Karpas-422 (cell line): ENCODE data around the gene SLC25A21. TPM values are rescaled to one million over a fixed set of nuclear protein-coding genes. Genes with fewer than 3 reads are reported as not detected.

Experiments
- DNase-seq: peaks from one replicate; pipeline ENCODE4 v3.0.0-alpha.2; 2015
- H2AFZ ChIP-seq: fragments of 200-600 bp; sonication (generic); 2 replicates; pipeline ENCODE4 v1.6.1; 2014; ENCODE audit warnings: antibody characterized with exemption, low read length, mixed read lengths
- H3K27ac ChIP-seq: fragments of 200-600 bp; sonication (generic); 2 replicates; pipeline ENCODE4 v1.5.1; 2014; ENCODE audit warnings: mild to moderate bottlenecking, low read length, moderate library complexity
- H3K27me3 ChIP-seq: fragments of 200-600 bp; sonication (generic); 2 replicates; pipeline ENCODE4 v1.6.1; 2014; ENCODE audit warnings: low read length, mixed read lengths
- H3K36me3 ChIP-seq: fragments of 200-600 bp; sonication (generic); 2 replicates; pipeline ENCODE4 v1.6.1; 2014; ENCODE audit warnings: low read length, mixed read lengths; ENCODE audit not compliant: insufficient read depth
- H3K4me1 ChIP-seq: fragments of 200-600 bp; sonication (generic); 2 replicates; pipeline ENCODE4 v1.6.1; 2014; ENCODE audit warnings: mild to moderate bottlenecking, low read length, mixed read lengths
- H3K4me2 ChIP-seq: fragments of 200-600 bp; sonication (generic); 2 replicates; pipeline ENCODE4 v1.6.1; 2014; ENCODE audit warnings: low read length, low read depth, mild to moderate bottlenecking; ENCODE audit not compliant: poor library complexity, severe bottlenecking
- H3K4me3 ChIP-seq: fragments of 200-600 bp; sonication (generic); 2 replicates; pipeline ENCODE4 v1.5.1; 2014; ENCODE audit warnings: mild to moderate bottlenecking, antibody characterized with exemption, low read length, mixed read lengths
- H3K79me2 ChIP-seq: fragments of 200-600 bp; sonication (generic); 2 replicates; pipeline ENCODE4 v1.6.1; 2014; ENCODE audit warnings: mild to moderate bottlenecking, low read length, mixed read lengths
- H3K9ac ChIP-seq: fragments of 200-600 bp; sonication (generic); 2 replicates; pipeline ENCODE4 v1.6.0; 2014; ENCODE audit warnings: low read length
- H3K9me2 ChIP-seq: fragments of 200-600 bp; sonication (generic), shearing (Covaris generic); replicated peaks from 2 replicates; pipeline ENCODE4 v1.6.0; 2014; ENCODE audit warnings: mild to moderate bottlenecking, low read length, moderate library complexity; ENCODE audit not compliant: insufficient read depth
- H3K9me3 ChIP-seq: fragments of 300-700, 200-600 bp; sonication (generic); 2 replicates; pipeline ENCODE4 v1.6.1; 2014; ENCODE audit warnings: low read length, mixed read lengths
- H4K20me1 ChIP-seq: fragments of 200-600 bp; sonication (generic); 2 replicates; pipeline ENCODE4 v1.6.1; 2014; ENCODE audit warnings: mild to moderate bottlenecking, antibody characterized with exemption, low read length, low read depth; ENCODE audit not compliant: insufficient read depth
- total RNA-seq: library from RNA; depleted of rRNA; stranded (reverse); fragments of >200 nt; shearing (Covaris generic); gene quantifications from 2 replicates; pipeline ENCODE4 v1.2.3, GENCODE V29; 2014; ENCODE audit warnings: low replicate concordance

SLC25A21 gene
- total RNA-seq, 1 experiment from 2014 or later = 1.5 TPM

- Histone ChIP-seq H3K27me3 (no peaks in the 10 kb centered on the region; the same call in 1 of the 2 replicates), H3K9me2 (no peaks in the 10 kb centered on the region), H3K4me1 (peaks cover 57% of the 10 kb centered on the region), H3K79me2 (no peaks in the 10 kb centered on the region), H2AFZ (peak overlapping the region; percentile 62), H4K20me1 (no peaks in the 10 kb centered on the region), H3K4me2 (no peak overlapping the region), H3K36me3 (no peaks in the 10 kb centered on the region), H3K4me3 (no peak overlapping the region), H3K27ac (no peak overlapping the region), H3K9me3 (no peaks in the 10 kb centered on the region), H3K9ac (no peak overlapping the region)
- no peak for DNase-seq
These were observed 231.9 kb downstream of the SLC25A21 start for GRCh38 chr14:36940476-36940875.

GRCh38 chr14:36939265-36939664, 233.1 kb downstream of the SLC25A21 start:
- H3K36me3 ChIP-seq = no peaks in the 10 kb centered on the region
- H3K4me2 ChIP-seq = no peak overlapping the region
- no peak overlapping the region for H3K27ac ChIP-seq
- H3K27me3 ChIP-seq = no peaks in the 10 kb centered on the region; the same call in 1 of the 2 replicates
- H3K9ac ChIP-seq = no peak overlapping the region
- DNase-seq = no peak
- H3K4me1 ChIP-seq = peaks cover 65% of the 10 kb centered on the region
- H4K20me1 ChIP-seq = no peaks in the 10 kb centered on the region
- H3K4me3 ChIP-seq = no peak overlapping the region
- no peaks in the 10 kb centered on the region for H3K9me2 ChIP-seq
- H2AFZ ChIP-seq = peak overlapping the region; percentile 4; the same call in 1 of the 2 replicates
- H3K79me2 ChIP-seq = no peaks in the 10 kb centered on the region
- H3K9me3 ChIP-seq = no peaks in the 10 kb centered on the region

GRCh38 chr14:36938678-36939077, 233.7 kb downstream of the SLC25A21 start:
- Histone ChIP-seq H3K27me3 (no peaks in the 10 kb centered on the region; the same call in 1 of the 2 replicates), H3K4me2 (no peak overlapping the region), H3K36me3 (no peaks in the 10 kb centered on the region), H4K20me1 (no peaks in the 10 kb centered on the region), H3K79me2 (no peaks in the 10 kb centered on the region), H3K27ac (no peak overlapping the region), H2AFZ (0 out of 2 replicates have a peak overlapping the region, but pooled peaks have one; percentile 4), H3K4me1 (peaks cover 71% of the 10 kb centered on the region), H3K4me3 (no peak overlapping the region), H3K9ac (no peak overlapping the region), H3K9me3 (no peaks in the 10 kb centered on the region), H3K9me2 (no peaks in the 10 kb centered on the region)
- no peak for DNase-seq

GRCh38 chr14:36935976-36936678, 236.3 kb downstream of the SLC25A21 start:
- Histone ChIP-seq H3K36me3 (no peaks in the 10 kb centered on the region), H2AFZ (peak overlapping the region; percentile 9; the same call in 1 of the 2 replicates), H3K27ac (no peak overlapping the region), H3K4me1 (peaks cover 69% of the 10 kb centered on the region), H3K9me3 (no peaks in the 10 kb centered on the region), H3K79me2 (no peaks in the 10 kb centered on the region), H3K4me3 (no peak overlapping the region), H3K27me3 (no peaks in the 10 kb centered on the region; the same call in 1 of the 2 replicates), H4K20me1 (no peaks in the 10 kb centered on the region), H3K9ac (no peak overlapping the region), H3K4me2 (no peak overlapping the region), H3K9me2 (no peaks in the 10 kb centered on the region)
- no peak for DNase-seq

- no peaks in the 10 kb centered on the region for H3K79me2 ChIP-seq
- H2AFZ ChIP-seq = no peak overlapping the region
- DNase-seq = no peak
- no peaks in the 10 kb centered on the region for H3K36me3 ChIP-seq
- H3K4me2 ChIP-seq = peak overlapping the region; percentile 37
- H3K9ac ChIP-seq = no peak overlapping the region
- H3K4me1 ChIP-seq = peaks cover 64% of the 10 kb centered on the region
- no peaks in the 10 kb centered on the region for H3K9me2 ChIP-seq
- no peak overlapping the region for H3K4me3 ChIP-seq
- no peak overlapping the region for H3K27ac ChIP-seq
- no peaks in the 10 kb centered on the region; the same call in 1 of the 2 replicates for H3K27me3 ChIP-seq
- H3K9me3 ChIP-seq = no peaks in the 10 kb centered on the region
- H4K20me1 ChIP-seq = no peaks in the 10 kb centered on the region
These were observed 238.1 kb downstream of the SLC25A21 start for GRCh38 chr14:36934304-36934703.

- no peaks in the 10 kb centered on the region for H4K20me1 ChIP-seq
- peaks cover 60% of the 10 kb centered on the region for H3K4me1 ChIP-seq
- peak overlapping the region; percentile 52; the same call in 1 of the 2 replicates for H2AFZ ChIP-seq
- H3K27ac ChIP-seq = no peak overlapping the region
- no peaks in the 10 kb centered on the region for H3K36me3 ChIP-seq
- H3K27me3 ChIP-seq = no peaks in the 10 kb centered on the region
- H3K79me2 ChIP-seq = no peaks in the 10 kb centered on the region
- H3K4me3 ChIP-seq = no peak overlapping the region
- H3K9me2 ChIP-seq = no peaks in the 10 kb centered on the region
- no peak overlapping the region for H3K9ac ChIP-seq
- DNase-seq = no peak
- no peak overlapping the region for H3K4me2 ChIP-seq
- H3K9me3 ChIP-seq = no peaks in the 10 kb centered on the region
These were observed 240.6 kb downstream of the SLC25A21 start for GRCh38 chr14:36931791-36932190.

GRCh38 chr14:36928432-36928831, 244.0 kb downstream of the SLC25A21 start:
- Histone ChIP-seq H3K4me1 (peaks cover 34% of the 10 kb centered on the region), H3K27ac (no peak overlapping the region), H3K9me2 (no peaks in the 10 kb centered on the region), H3K4me2 (no peak overlapping the region), H3K9me3 (0 out of 2 replicates have a peak, but pooled peaks cover 3% of the 10 kb centered on the region), H2AFZ (peak overlapping the region; percentile 41), H3K4me3 (no peak overlapping the region), H3K9ac (no peak overlapping the region), H3K27me3 (no peaks in the 10 kb centered on the region), H3K79me2 (no peaks in the 10 kb centered on the region), H4K20me1 (no peaks in the 10 kb centered on the region), H3K36me3 (no peaks in the 10 kb centered on the region)
- DNase-seq = no peak

GRCh38 chr14:36925094-36925493, 247.3 kb downstream of the SLC25A21 start:
- Histone ChIP-seq H3K27me3 (no peaks in the 10 kb centered on the region), H3K4me3 (no peak overlapping the region), H3K4me2 (no peak overlapping the region), H3K9me2 (no peaks in the 10 kb centered on the region), H3K9me3 (0 out of 2 replicates have a peak, but pooled peaks cover 3% of the 10 kb centered on the region), H3K27ac (no peak overlapping the region), H4K20me1 (no peaks in the 10 kb centered on the region), H2AFZ (no peak overlapping the region), H3K4me1 (peaks cover 6% of the 10 kb centered on the region; the same call in 1 of the 2 replicates), H3K36me3 (no peaks in the 10 kb centered on the region), H3K9ac (no peak overlapping the region), H3K79me2 (no peaks in the 10 kb centered on the region)
- DNase-seq = no peak
